Vagina (tissue), 2 donors: ENCODE data around the gene ACTR5.

Experiments
- CTCF ChIP-seq, 3 experiments: fragments of 450-650 bp in 2 of 3; fragments of 200-600 bp in 1 of 3; sonication (generic) in 1 of 3; IDR thresholded peaks; one replicate each; pipeline ENCODE4 v1.5.1; 2017 to 2019; ENCODE audit warnings: antibody characterized with exemption in 3 of 3, mild to moderate bottlenecking in 2 of 3, moderate library complexity in 2 of 3
- POLR2AphosphoS5 ChIP-seq, 2 donors: sonication (generic); formaldehyde crosslinking; IDR thresholded peaks; one replicate each; pipeline ENCODE4 v1.9.0; 2017; ENCODE audit warnings: antibody characterized with exemption in 2 of 2, mild to moderate bottlenecking in 2 of 2, low read depth in 1 of 2; ENCODE audit not compliant: insufficient read depth in 1 of 2

GRCh38 chr20:38787870-38788269 is 39.6 kb downstream of the ACTR5 start:
- TF ChIP-seq POLR2AphosphoS5 (IDR thresholded peaks at IDR 0.05; ENCODE audit: insufficient read depth in 1 of 2, low read depth in 1 of 2) (no peak), CTCF (IDR thresholded peaks at IDR 0.05) (no peak)
